MCF 10A (cell line): ENCODE results near the gene MARK4. TPM values are rescaled to one million over a fixed set of nuclear protein-coding genes. Genes with fewer than 3 reads are reported as not detected.
"Not testable (repeated sequence)": the region's sequence is repeated elsewhere in the genome, so short reads cannot be mapped to it uniquely, and the experiment has no call there.

Experiments used
- BruUV-seq: library from RNA; stranded (reverse); fragments of 400-500 nt; replicated peaks from 2 replicates; lab custom pipeline; 2021; lab: Mats Ljungman, UMichigan
- CTCF ChIA-PET: fragments of 300-600 bp; sonication (Branson Sonifier 250); formaldehyde crosslinking; extraction: SDS; loops from one replicate; lab custom pipeline; 2021; ENCODE audit warnings: antibody characterized with exemption, inconsistent platforms; lab: Yijun Ruan, JAX
- POLR2A ChIA-PET: fragments of 300-600, 350-650 bp; sonication (Branson Sonifier 250); formaldehyde crosslinking; extraction: SDS; loops from one replicate; lab custom pipeline; 2020; ENCODE audit warnings: antibody characterized with exemption, inconsistent platforms; lab: Yijun Ruan, JAX
- DNase-seq: peaks from one replicate; pipeline ENCODE4 v3.0.0-alpha.2; 2018; ENCODE audit not compliant: unreplicated experiment
- H3K27ac Mint-ChIP-seq: one replicate; pipeline ENCODE4 v1.8.0; 2022; ENCODE audit warnings: mild to moderate bottlenecking, low read depth, mixed read lengths; ENCODE audit not compliant: unreplicated experiment
- H3K27me3 Mint-ChIP-seq: one replicate; pipeline ENCODE4 v1.8.0; 2022; ENCODE audit warnings: mixed read lengths; ENCODE audit not compliant: insufficient read depth, unreplicated experiment
- H3K36me3 Mint-ChIP-seq: one replicate; pipeline ENCODE4 v1.8.0; 2022; ENCODE audit warnings: mild to moderate bottlenecking, moderate library complexity, mixed read lengths; ENCODE audit not compliant: insufficient read depth, unreplicated experiment
- H3K4me1 Mint-ChIP-seq: one replicate; pipeline ENCODE4 v1.8.0; 2022; ENCODE audit warnings: mixed read lengths; ENCODE audit not compliant: insufficient read depth, unreplicated experiment
- H3K4me3 Mint-ChIP-seq: one replicate; pipeline ENCODE4 v1.8.0; 2022; ENCODE audit warnings: mild to moderate bottlenecking, moderate library complexity, mixed read lengths; ENCODE audit not compliant: unreplicated experiment
- H3K9me3 Mint-ChIP-seq: one replicate; pipeline ENCODE4 v1.8.0; 2022; ENCODE audit warnings: mixed read lengths; ENCODE audit not compliant: unreplicated experiment
- intact Hi-C: fragments of 100-400 bp; cut with micrococcal nuclease; formaldehyde crosslinking; loops from 2 replicates; pipeline ENCODE4 v1.14.1; 2022
- total RNA-seq: library from RNA; stranded (reverse); gene quantifications from 2 replicates; pipeline ENCODE4 v1.2.3, GENCODE V29; 2022
- TF ChIP-seq, protein P1 (sequence below): fragments of 200-600 bp; IDR thresholded peaks from one replicate; pipeline ENCODE4 v1.8.0; 2022; ENCODE audit warnings: antibody characterized with exemption, mild to moderate bottlenecking; ENCODE audit not compliant: unreplicated experiment

The MARK4 gene
- total RNA-seq, 1 experiment from 2014 or later = 22.4 TPM

DNA sequence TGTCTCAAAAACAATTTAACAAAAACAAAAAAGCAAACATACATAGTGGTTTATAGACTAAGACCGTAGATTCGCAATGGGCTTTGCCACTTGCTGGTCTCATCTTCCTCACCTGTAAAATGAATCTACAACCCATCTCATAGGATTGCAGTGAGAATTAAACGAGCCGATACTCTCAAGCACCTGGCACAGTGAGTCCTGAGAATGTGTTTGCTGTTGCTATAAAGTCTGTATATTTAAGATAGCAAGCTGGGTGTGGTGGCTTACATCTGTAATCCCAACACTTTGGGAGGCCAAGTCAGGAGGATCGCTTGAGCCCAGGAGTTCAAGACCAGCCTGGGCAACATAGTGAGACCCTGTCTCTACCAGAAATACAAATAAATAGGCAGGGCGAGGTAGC, 28.3 kb upstream of the MARK4 start:
- intact Hi-C loops = no loop called here
- Mint-ChIP-seq H3K27me3 (peaks cover 14% of the 10 kb centered on the region), H3K4me1 (no peaks in the 10 kb centered on the region), H3K36me3 (no peaks in the 10 kb centered on the region), H3K4me3 (no peak overlapping the region), H3K9me3 (no peaks in the 10 kb centered on the region), H3K27ac (no peak overlapping the region)
- CTCF ChIA-PET = no interaction called here
- POLR2A ChIA-PET = no interaction called here
- no TSS peak for BruUV-seq
- TF ChIP-seq, protein P1, sequence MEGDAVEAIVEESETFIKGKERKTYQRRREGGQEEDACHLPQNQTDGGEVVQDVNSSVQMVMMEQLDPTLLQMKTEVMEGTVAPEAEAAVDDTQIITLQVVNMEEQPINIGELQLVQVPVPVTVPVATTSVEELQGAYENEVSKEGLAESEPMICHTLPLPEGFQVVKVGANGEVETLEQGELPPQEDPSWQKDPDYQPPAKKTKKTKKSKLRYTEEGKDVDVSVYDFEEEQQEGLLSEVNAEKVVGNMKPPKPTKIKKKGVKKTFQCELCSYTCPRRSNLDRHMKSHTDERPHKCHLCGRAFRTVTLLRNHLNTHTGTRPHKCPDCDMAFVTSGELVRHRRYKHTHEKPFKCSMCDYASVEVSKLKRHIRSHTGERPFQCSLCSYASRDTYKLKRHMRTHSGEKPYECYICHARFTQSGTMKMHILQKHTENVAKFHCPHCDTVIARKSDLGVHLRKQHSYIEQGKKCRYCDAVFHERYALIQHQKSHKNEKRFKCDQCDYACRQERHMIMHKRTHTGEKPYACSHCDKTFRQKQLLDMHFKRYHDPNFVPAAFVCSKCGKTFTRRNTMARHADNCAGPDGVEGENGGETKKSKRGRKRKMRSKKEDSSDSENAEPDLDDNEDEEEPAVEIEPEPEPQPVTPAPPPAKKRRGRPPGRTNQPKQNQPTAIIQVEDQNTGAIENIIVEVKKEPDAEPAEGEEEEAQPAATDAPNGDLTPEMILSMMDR = no peak
- DNase-seq = no peak

DNA sequence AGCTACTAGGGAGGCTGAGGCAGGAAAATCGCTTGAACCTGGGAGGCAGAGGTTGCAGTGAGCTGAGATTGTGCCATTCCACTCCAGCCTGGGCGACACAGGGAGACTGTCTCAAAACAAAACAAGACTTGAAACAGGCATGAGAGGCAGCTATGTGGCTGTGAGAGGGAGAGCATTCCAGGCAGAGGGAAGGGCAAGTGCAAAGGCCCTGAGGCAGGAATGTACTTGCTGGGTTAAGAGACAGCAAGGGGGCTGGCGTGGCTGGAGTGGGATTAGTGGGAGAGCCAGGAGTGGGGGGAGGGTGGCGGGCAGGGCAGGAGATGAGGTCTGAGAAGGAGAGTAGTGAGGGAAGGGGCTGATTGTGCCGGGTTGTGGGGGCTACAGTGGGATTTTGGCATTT, 27.2 kb upstream of the MARK4 start:
- intact Hi-C loops = no loop called here
- ChIA-PET POLR2A (no interaction called here), CTCF (no interaction called here)
- no peaks in the 10 kb centered on the region for H3K4me1 Mint-ChIP-seq
- no peak for DNase-seq
- H3K9me3 Mint-ChIP-seq = no peaks in the 10 kb centered on the region
- TF ChIP-seq, protein P1 = no peak
- H3K27me3 Mint-ChIP-seq = peaks cover 14% of the 10 kb centered on the region
- BruUV-seq = no TSS peak
- H3K4me3 Mint-ChIP-seq = no peak overlapping the region
- no peaks in the 10 kb centered on the region for H3K36me3 Mint-ChIP-seq
- no peak overlapping the region for H3K27ac Mint-ChIP-seq

DNA sequence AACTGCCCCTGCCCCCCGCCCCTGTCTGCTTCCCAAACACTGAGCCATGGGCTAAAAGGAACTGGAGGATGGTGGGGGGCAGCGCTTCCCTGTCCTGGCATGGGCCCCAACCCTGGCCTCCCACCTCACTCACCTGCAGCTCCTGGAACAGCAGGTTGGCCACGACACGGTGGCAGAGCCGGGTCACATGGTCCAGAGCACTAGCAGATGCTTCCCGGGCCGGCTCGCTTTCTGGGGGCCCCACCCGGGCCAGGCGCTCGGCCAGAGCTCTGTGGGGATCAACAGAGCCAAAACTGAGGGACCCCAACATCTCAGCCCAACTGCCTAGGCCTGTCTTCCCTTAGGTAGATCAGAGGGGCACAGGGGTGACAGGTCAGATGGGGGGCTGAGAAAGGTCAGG, 26.4 kb upstream of the MARK4 start:
- POLR2A ChIA-PET = no interaction called here
- no peaks in the 10 kb centered on the region for H3K4me1 Mint-ChIP-seq
- peaks cover 14% of the 10 kb centered on the region for H3K27me3 Mint-ChIP-seq
- intact Hi-C loops = no loop called here
- H3K4me3 Mint-ChIP-seq = no peak overlapping the region
- no peaks in the 10 kb centered on the region for H3K36me3 Mint-ChIP-seq
- no peaks in the 10 kb centered on the region for H3K9me3 Mint-ChIP-seq
- H3K27ac Mint-ChIP-seq = no peak overlapping the region
- TF ChIP-seq, protein P1 = no peak
- no TSS peak for BruUV-seq
- CTCF ChIA-PET = no interaction called here
- DNase-seq = no peak

DNA sequence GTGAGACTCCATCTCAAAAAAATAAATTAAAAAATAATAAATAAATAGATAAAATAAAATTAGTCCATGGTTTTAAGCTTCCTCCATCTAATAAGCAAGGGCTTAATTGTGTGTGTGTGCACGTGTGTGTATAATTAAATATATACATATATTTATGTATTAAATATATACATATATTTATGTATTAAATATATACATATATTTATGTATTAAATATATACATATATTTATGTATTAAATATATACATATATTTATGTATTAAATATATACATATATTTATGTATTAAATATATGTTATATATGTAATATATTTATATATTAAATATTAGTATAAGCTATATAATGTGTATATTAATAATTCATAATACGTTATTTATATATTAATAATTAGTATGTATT, 22.0 kb upstream of the MARK4 start:
- H3K27me3 Mint-ChIP-seq, H3K4me3 Mint-ChIP-seq, BruUV-seq, DNase-seq, H3K36me3 Mint-ChIP-seq, intact Hi-C loops, H3K27ac Mint-ChIP-seq, H3K9me3 Mint-ChIP-seq: not testable (repeated sequence)
- H3K4me1 Mint-ChIP-seq = peaks cover 12% of the 10 kb centered on the region
- POLR2A ChIA-PET = interaction anchor here (0.5 to 1.5 kb wide), 6 partner anchors 9 to 152 kb away, joined by 3 read pairs; no protein-coding TSS in a partner anchor
- CTCF ChIA-PET = interaction anchor here (0.7 kb wide), 1 partner anchor 37 kb away, joined by 3 read pairs; no protein-coding TSS in a partner anchor
